ENCODE results near the gene CDC42BPG.

CDC42BPG gene

GRCh38 chr11:64839887-64840782, 4.3 kb downstream of the CDC42BPG start:
- Mint-ChIP-seq H3K27ac (no peak overlapping the region), H3K4me1 (ENCODE audit: low read depth) (peaks cover 12% of the 10 kb centered on the region), H3K9me3 (no peaks in the 10 kb centered on the region), H3K36me3 (ENCODE audit: low read depth) (no peaks in the 10 kb centered on the region), H3K4me3 (no peak overlapping the region), H3K27me3 (no peaks in the 10 kb centered on the region)
- DNase-seq: no peak

GRCh38 chr11:64839335-64839734, 5.1 kb downstream of the CDC42BPG start:
- no peaks in the 10 kb centered on the region for H3K9me3 Mint-ChIP-seq
- H3K4me1 Mint-ChIP-seq (ENCODE audit: low read depth): peaks cover 8% of the 10 kb centered on the region
- no peaks in the 10 kb centered on the region for H3K36me3 Mint-ChIP-seq (ENCODE audit: low read depth)
- H3K27ac Mint-ChIP-seq: no peak overlapping the region
- no peak for DNase-seq
- no peaks in the 10 kb centered on the region for H3K27me3 Mint-ChIP-seq
- H3K4me3 Mint-ChIP-seq: no peak overlapping the region

GRCh38 chr11:64838600-64839334, 5.7 kb downstream of the CDC42BPG start:
- Mint-ChIP-seq H3K4me1 (ENCODE audit: low read depth) (peaks cover 5% of the 10 kb centered on the region), H3K9me3 (no peaks in the 10 kb centered on the region), H3K27ac (no peak overlapping the region), H3K27me3 (no peaks in the 10 kb centered on the region), H3K4me3 (no peak overlapping the region), H3K36me3 (ENCODE audit: low read depth) (no peaks in the 10 kb centered on the region)
- DNase-seq: no peak

- Mint-ChIP-seq H3K27me3 (no peaks in the 10 kb centered on the region), H3K36me3 (ENCODE audit: low read depth) (no peaks in the 10 kb centered on the region)
These were observed 6.5 kb downstream of the CDC42BPG start for GRCh38 chr11:64837887-64838351.

GRCh38 chr11:64836448-64837072, 7.9 kb downstream of the CDC42BPG start:
- no peaks in the 10 kb centered on the region for H3K4me1 Mint-ChIP-seq (ENCODE audit: low read depth)
- no peak for DNase-seq
- H3K9me3 Mint-ChIP-seq: no peaks in the 10 kb centered on the region
- no peaks in the 10 kb centered on the region for H3K36me3 Mint-ChIP-seq (ENCODE audit: low read depth)
- H3K27me3 Mint-ChIP-seq: no peaks in the 10 kb centered on the region
- no peak overlapping the region for H3K4me3 Mint-ChIP-seq
- H3K27ac Mint-ChIP-seq: no peak overlapping the region

More at GRCh38 chr11:64837887-64838351, 6.5 kb downstream of the CDC42BPG start:
- Mint-ChIP-seq H3K4me1 (ENCODE audit: low read depth) (no peaks in the 10 kb centered on the region), H3K27ac (no peak overlapping the region), H3K4me3 (no peak overlapping the region), H3K9me3 (no peaks in the 10 kb centered on the region)
- no peak for DNase-seq

GRCh38 chr11:64835616-64836447, 8.6 kb downstream of the CDC42BPG start:
- no peak for DNase-seq
- H3K9me3 Mint-ChIP-seq: no peaks in the 10 kb centered on the region
- no peak overlapping the region for H3K4me3 Mint-ChIP-seq
- H3K36me3 Mint-ChIP-seq (ENCODE audit: low read depth): no peaks in the 10 kb centered on the region
- no peaks in the 10 kb centered on the region for H3K27me3 Mint-ChIP-seq
- H3K27ac Mint-ChIP-seq: no peak overlapping the region
- H3K4me1 Mint-ChIP-seq (ENCODE audit: low read depth): no peaks in the 10 kb centered on the region

GRCh38 chr11:64834723-64835615, 9.5 kb downstream of the CDC42BPG start:
- no peak for DNase-seq
- Mint-ChIP-seq H3K4me1 (ENCODE audit: low read depth) (no peaks in the 10 kb centered on the region), H3K9me3 (no peaks in the 10 kb centered on the region), H3K4me3 (no peak overlapping the region), H3K27ac (no peak overlapping the region), H3K36me3 (ENCODE audit: low read depth) (no peaks in the 10 kb centered on the region), H3K27me3 (no peaks in the 10 kb centered on the region)

GRCh38 chr11:64834031-64834722, 10.3 kb downstream of the CDC42BPG start:
- Mint-ChIP-seq H3K27ac (no peak overlapping the region), H3K4me1 (ENCODE audit: low read depth) (no peaks in the 10 kb centered on the region), H3K36me3 (ENCODE audit: low read depth) (no peaks in the 10 kb centered on the region), H3K4me3 (no peak overlapping the region), H3K9me3 (no peaks in the 10 kb centered on the region), H3K27me3 (no peaks in the 10 kb centered on the region)
- no peak for DNase-seq

GRCh38 chr11:64833509-64833908, 10.9 kb downstream of the CDC42BPG start:
- Mint-ChIP-seq H3K4me3 (no peak overlapping the region), H3K4me1 (ENCODE audit: low read depth) (no peaks in the 10 kb centered on the region), H3K36me3 (ENCODE audit: low read depth) (no peaks in the 10 kb centered on the region), H3K9me3 (no peaks in the 10 kb centered on the region), H3K27me3 (no peaks in the 10 kb centered on the region), H3K27ac (no peak overlapping the region)
- no peak for DNase-seq

GRCh38 chr11:64833198-64833502, 11.3 kb downstream of the CDC42BPG start:
- Mint-ChIP-seq H3K4me3 (no peak overlapping the region), H3K9me3 (no peaks in the 10 kb centered on the region), H3K36me3 (ENCODE audit: low read depth) (no peaks in the 10 kb centered on the region), H3K27ac (no peak overlapping the region), H3K27me3 (no peaks in the 10 kb centered on the region), H3K4me1 (ENCODE audit: low read depth) (no peaks in the 10 kb centered on the region)
- no peak for DNase-seq

- no peak overlapping the region for H3K4me3 Mint-ChIP-seq
- no peaks in the 10 kb centered on the region for H3K27me3 Mint-ChIP-seq
- no peak for DNase-seq
- no peaks in the 10 kb centered on the region for H3K9me3 Mint-ChIP-seq
- H3K27ac Mint-ChIP-seq: no peak overlapping the region
- H3K36me3 Mint-ChIP-seq (ENCODE audit: low read depth): no peaks in the 10 kb centered on the region
- no peaks in the 10 kb centered on the region for H3K4me1 Mint-ChIP-seq (ENCODE audit: low read depth)
These were observed 11.8 kb downstream of the CDC42BPG start for GRCh38 chr11:64832467-64833197.

- no peak for DNase-seq
- Mint-ChIP-seq H3K9me3 (no peaks in the 10 kb centered on the region), H3K27ac (no peak overlapping the region), H3K36me3 (ENCODE audit: low read depth) (no peaks in the 10 kb centered on the region), H3K27me3 (no peaks in the 10 kb centered on the region), H3K4me1 (ENCODE audit: low read depth) (no peaks in the 10 kb centered on the region), H3K4me3 (no peak overlapping the region)
These were observed 13.0 kb downstream of the CDC42BPG start for GRCh38 chr11:64831411-64831891.
